ENCODE measurements around the gene TEKTIP1.
"Not testable (repeated sequence)": the region's sequence is repeated elsewhere in the genome, so short reads cannot be mapped to it uniquely, and the experiment has no call there.

DNA sequence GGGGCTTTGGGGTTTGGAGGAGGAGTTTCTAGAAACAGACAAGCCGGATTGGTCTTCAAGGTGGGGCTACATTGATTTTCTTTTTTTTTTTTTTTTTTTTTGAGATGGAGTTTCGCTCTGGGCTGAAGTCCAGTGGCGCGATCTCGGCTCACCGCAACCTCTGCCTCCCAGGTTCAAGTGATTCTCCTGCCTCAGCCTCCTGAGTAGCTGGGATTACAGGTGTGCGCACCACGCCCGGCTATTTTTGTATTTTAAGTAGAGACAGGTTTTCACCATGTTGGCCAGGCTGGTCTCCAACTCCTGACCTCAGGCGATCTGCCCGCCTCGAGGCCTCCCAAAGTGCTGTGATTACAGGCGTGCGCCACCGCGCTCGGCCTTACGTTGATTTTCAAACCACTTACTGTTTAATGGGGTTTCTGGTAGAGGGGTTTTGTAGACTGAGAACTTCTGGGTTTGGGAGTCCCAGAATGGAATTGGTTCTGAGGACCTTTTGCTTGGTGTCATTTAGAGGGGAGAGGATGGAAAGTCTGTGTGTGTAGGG, 30.8 kb upstream of the TEKTIP1 start:
- TF ChIP-seq, protein P1, sequence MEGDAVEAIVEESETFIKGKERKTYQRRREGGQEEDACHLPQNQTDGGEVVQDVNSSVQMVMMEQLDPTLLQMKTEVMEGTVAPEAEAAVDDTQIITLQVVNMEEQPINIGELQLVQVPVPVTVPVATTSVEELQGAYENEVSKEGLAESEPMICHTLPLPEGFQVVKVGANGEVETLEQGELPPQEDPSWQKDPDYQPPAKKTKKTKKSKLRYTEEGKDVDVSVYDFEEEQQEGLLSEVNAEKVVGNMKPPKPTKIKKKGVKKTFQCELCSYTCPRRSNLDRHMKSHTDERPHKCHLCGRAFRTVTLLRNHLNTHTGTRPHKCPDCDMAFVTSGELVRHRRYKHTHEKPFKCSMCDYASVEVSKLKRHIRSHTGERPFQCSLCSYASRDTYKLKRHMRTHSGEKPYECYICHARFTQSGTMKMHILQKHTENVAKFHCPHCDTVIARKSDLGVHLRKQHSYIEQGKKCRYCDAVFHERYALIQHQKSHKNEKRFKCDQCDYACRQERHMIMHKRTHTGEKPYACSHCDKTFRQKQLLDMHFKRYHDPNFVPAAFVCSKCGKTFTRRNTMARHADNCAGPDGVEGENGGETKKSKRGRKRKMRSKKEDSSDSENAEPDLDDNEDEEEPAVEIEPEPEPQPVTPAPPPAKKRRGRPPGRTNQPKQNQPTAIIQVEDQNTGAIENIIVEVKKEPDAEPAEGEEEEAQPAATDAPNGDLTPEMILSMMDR (IDR thresholded peaks at IDR 0.05; ENCODE audit: borderline replicate concordance, extremely low read depth, low read length, poor library complexity, severe bottlenecking): not testable (repeated sequence)
- TF ChIP-seq EZH2 (IDR thresholded peaks at IDR 0.05; ENCODE audit: borderline replicate concordance, low read depth, low read length, severe bottlenecking): not testable (repeated sequence)
